GM18526 (cell line): Measurements from ENCODE around the gene ZFAND2A.

Experiments
- POLR2A ChIP-seq: IDR thresholded peaks from 3 replicates; pipeline ENCODE4 v1.6.1; 2011; ENCODE audit not compliant: insufficient read length; ENCODE audit errors: extremely low read depth

ZFAND2A gene

GRCh38 chr7:1156782-1157535 is 3.0 kb downstream of the ZFAND2A start:
- TF ChIP-seq POLR2A: no peak

- TF ChIP-seq POLR2A: no peak
Observed at GRCh38 chr7:1154172-1154739, 5.7 kb downstream of the ZFAND2A start.

GRCh38 chr7:1152492-1152891 is 7.5 kb downstream of the ZFAND2A start:
- TF ChIP-seq POLR2A: no peak

DNA sequence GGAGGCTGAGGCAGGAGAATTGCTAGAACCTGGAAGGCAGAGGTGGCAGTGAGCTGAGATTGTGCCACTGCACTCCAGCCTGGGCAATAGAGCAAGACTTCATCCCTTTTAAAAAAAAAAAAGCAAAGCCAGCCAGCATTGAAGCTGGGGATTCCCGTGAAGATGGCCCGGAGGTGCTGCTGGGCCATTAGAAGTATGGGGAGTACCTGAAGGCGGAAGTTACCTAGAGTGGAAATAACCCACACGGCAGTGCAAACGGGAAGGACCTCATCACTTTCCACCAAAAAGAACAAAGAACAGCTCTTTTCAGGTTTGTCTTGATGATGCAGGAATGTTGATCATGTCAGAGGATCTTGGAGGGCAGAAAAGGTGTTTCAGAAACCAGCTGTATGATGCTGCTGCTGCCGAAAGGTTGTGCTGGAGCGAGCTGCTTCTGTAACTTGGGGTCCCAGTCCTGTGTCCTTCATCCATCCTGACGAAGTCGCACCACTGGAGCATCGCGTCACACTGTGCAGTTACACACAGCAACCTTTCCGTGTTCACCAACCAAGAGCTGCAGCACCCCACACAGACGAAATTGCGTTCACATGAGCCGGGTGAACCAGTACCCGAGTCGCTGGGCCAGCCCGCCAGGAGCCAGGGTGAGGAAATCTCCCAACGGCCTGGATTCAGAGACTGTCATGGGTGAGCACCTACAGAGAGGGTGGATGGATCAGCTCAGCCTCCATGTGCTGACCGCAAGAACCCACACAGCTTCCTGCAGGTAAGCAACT is 8.2 kb downstream of the ZFAND2A start:
- no peak for TF ChIP-seq POLR2A

GRCh38 chr7:1151156-1151555 is 8.8 kb downstream of the ZFAND2A start:
- no peak for TF ChIP-seq POLR2A

- no peak for TF ChIP-seq POLR2A
Observed at GRCh38 chr7:1150400-1151002, 9.5 kb downstream of the ZFAND2A start.

- no peak for TF ChIP-seq POLR2A
Observed at GRCh38 chr7:1149351-1149794, 10.6 kb downstream of the ZFAND2A start.

- TF ChIP-seq POLR2A: no peak
Observed at GRCh38 chr7:1144269-1144771, 15.7 kb downstream of the ZFAND2A start.

DNA sequence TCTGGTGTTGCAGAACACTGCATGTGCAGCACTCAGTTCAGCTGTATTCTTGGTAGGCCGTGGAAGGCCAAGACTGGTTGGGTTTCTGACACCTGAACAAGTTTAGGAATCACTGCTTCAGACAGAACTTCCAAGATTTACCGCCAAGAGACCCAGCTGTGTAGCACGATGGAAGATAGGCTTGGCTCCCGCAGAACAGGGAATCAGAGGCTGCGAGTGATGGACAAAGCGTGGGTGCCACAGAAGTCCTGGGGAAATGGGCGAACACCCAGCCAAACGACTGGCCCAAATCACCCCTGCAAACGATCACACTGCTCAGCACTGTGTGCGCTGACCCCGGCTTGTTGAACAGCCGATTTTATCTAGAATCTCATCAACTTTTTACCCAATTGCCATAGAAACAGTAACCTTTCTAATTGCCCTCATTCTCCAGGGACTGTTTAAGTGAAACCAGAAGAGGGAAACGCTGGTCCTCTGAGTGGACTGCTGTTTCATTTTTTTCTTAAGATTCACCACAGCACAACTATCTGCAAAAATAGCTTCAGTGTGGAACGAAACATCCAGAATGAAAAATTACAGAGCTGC is 17.9 kb downstream of the ZFAND2A start:
- TF ChIP-seq POLR2A: no peak

- TF ChIP-seq POLR2A: no peak
Observed at GRCh38 chr7:1141651-1142050, 18.3 kb downstream of the ZFAND2A start.

DNA sequence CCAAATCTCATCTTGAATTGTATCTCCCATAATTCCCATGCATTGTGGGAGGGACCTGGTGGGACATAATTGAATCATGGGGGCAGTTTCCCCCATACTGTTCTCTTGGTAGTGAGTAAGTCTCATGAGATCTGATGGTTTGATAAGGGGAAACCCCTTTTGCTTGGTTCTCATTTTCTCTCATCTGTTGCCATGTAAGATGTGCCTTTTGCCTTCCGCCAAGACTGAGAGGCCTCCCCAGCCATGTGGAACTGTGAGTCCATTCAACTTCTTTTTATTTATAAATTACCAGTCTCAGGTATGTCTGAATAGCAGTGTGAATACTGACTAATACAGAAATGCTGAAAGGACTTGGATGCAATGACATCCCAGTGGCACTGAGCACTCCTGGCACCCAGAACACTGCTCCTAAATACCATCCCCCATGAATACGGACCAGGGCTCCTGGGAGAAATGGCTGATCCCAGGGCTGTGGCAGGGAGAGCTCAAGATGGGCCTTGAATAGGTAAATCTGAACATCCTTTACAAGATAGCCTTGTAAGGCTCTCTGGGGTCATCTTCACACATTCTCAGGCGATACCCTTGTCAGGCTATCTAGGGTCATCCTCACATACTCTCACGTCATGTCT is 19.4 kb downstream of the ZFAND2A start:
- TF ChIP-seq POLR2A: no peak

GRCh38 chr7:1137517-1138167 is 22.4 kb downstream of the ZFAND2A start:
- no peak for TF ChIP-seq POLR2A

GRCh38 chr7:1136841-1137516 is 23.0 kb downstream of the ZFAND2A start:
- no peak for TF ChIP-seq POLR2A

- no peak for TF ChIP-seq POLR2A
Observed at GRCh38 chr7:1134951-1135350, 25.0 kb downstream of the ZFAND2A start.
